ENCODE data around the gene CHRNA7. TPM values are rescaled to one million over a fixed set of nuclear protein-coding genes. Genes with fewer than 3 reads are reported as not detected.
A peak's percentile ranks its signal among the peaks of the same experiment; 100 is the strongest.

Gene CHRNA7
- polyA plus RNA-seq, 3 donors, result 1.2 to 2.6 (median 1.8) TPM

GRCh38 chr15:32113224-32113623 is 82.9 kb downstream of the CHRNA7 start:
- WGBS (ENCODE audit: insufficient coverage), result 97% methylated on average over 7 of the region's 8 CpGs
- Histone ChIP-seq H4K20me1 (ENCODE audit: insufficient read depth, low read length) (no peaks in the 10 kb centered on the region), H3K79me2 (ENCODE audit: insufficient read depth, low read length) (no peaks in the 10 kb centered on the region), H3K27ac (ENCODE audit: low read depth in 1 of 2, low read length in 2 of 2) (no peak overlapping the region), H3K4me1 (ENCODE audit: control insufficient read depth in 1 of 2, insufficient read depth in 2 of 2, low read length in 2 of 2) (no peaks in the 10 kb centered on the region), H3K4me2 (replicated peaks; ENCODE audit: extremely low read depth, low read length, poor library complexity, severe bottlenecking) (no peak overlapping the region), H2AFZ (ENCODE audit: insufficient read depth, low read depth, low read length, poor library complexity, severe bottlenecking) (no peak overlapping the region), H3K36me3 (replicated peaks in 1 of 2; ENCODE audit: control insufficient read depth in 1 of 2, insufficient read depth in 2 of 2, low read length in 2 of 2) (no peaks in the 10 kb centered on the region), H3K9ac (ENCODE audit: insufficient read depth, low read length, poor library complexity, severe bottlenecking) (no peak overlapping the region), H3K4me3 (replicated peaks in 1 of 3; ENCODE audit: low read depth in 2 of 3, low read length in 3 of 3) (no peak overlapping the region), H3K9me3 (replicated peaks in 1 of 2; ENCODE audit: control insufficient read depth in 1 of 2, insufficient read depth in 1 of 2, low read length in 2 of 2) (no peaks in the 10 kb centered on the region), H3K27me3 (ENCODE audit: control insufficient read depth in 2 of 2, insufficient read depth in 2 of 2, low read length in 2 of 2) (no peaks in the 10 kb centered on the region)
- Mint-ChIP-seq H3K4me3 (no peak overlapping the region), H3K27ac (no peak overlapping the region), H3K36me3 (no peaks in the 10 kb centered on the region), H3K4me1 (no peaks in the 10 kb centered on the region), H3K9me3 (peaks cover 0 to 2% (median 0%) of the 10 kb centered on the region in 7 donors), H3K27me3 (ENCODE audit: low read depth in 3 of 3) (peaks cover 0 to 1% (median 0%) of the 10 kb centered on the region in 3 donors)
- intact Hi-C loops (cut with micrococcal nuclease), result no loop called here
- no peak for DNase-seq
- TF ChIP-seq CTCF (IDR thresholded peaks at IDR 0.05), result no peak

- no peak overlapping the region for H3K4me3 Mint-ChIP-seq
- 83% methylated on average over 3 of the region's 4 CpGs for WGBS (ENCODE audit: insufficient coverage)
Observed at GRCh38 chr15:32117122-32117521, 86.8 kb downstream of the CHRNA7 start.

More at GRCh38 chr15:32117122-32117521, 86.8 kb downstream of the CHRNA7 start:
- no peak for DNase-seq
- Mint-ChIP-seq H3K27ac (peak overlapping the region in 1 of 7 donors; percentile 7), H3K9me3 (peaks cover 0 to 2% (median 0%) of the 10 kb centered on the region in 7 donors), H3K36me3 (no peaks in the 10 kb centered on the region), H3K27me3 (ENCODE audit: low read depth in 3 of 3) (peaks cover 0 to 1% (median 0%) of the 10 kb centered on the region in 3 donors), H3K4me1 (no peaks in the 10 kb centered on the region)
- Histone ChIP-seq H3K4me1 (ENCODE audit: control insufficient read depth in 1 of 2, insufficient read depth in 2 of 2, low read length in 2 of 2) (no peaks in the 10 kb centered on the region), H3K79me2 (ENCODE audit: insufficient read depth, low read length) (no peaks in the 10 kb centered on the region), H4K20me1 (ENCODE audit: insufficient read depth, low read length) (no peaks in the 10 kb centered on the region), H3K36me3 (replicated peaks in 1 of 2; ENCODE audit: control insufficient read depth in 1 of 2, insufficient read depth in 2 of 2, low read length in 2 of 2) (no peaks in the 10 kb centered on the region), H3K4me3 (replicated peaks in 1 of 3; ENCODE audit: low read depth in 2 of 3, low read length in 3 of 3) (no peak overlapping the region), H3K4me2 (replicated peaks; ENCODE audit: extremely low read depth, low read length, poor library complexity, severe bottlenecking) (no peak overlapping the region), H2AFZ (ENCODE audit: insufficient read depth, low read depth, low read length, poor library complexity, severe bottlenecking) (no peak overlapping the region), H3K9me3 (replicated peaks in 1 of 2; ENCODE audit: control insufficient read depth in 1 of 2, insufficient read depth in 1 of 2, low read length in 2 of 2) (no peaks in the 10 kb centered on the region), H3K27ac (ENCODE audit: low read depth in 1 of 2, low read length in 2 of 2) (no peak overlapping the region), H3K27me3 (ENCODE audit: control insufficient read depth in 2 of 2, insufficient read depth in 2 of 2, low read length in 2 of 2) (no peaks in the 10 kb centered on the region), H3K9ac (ENCODE audit: insufficient read depth, low read length, poor library complexity, severe bottlenecking) (no peak overlapping the region)
- no peak for TF ChIP-seq CTCF (IDR thresholded peaks at IDR 0.05)
- intact Hi-C loops (cut with micrococcal nuclease), result no loop called here
